SK-N-SH treated with all-trans-retinoic acid at 6 μM for 48 hours (cell line): ENCODE measurements around the gene NME4.

Experiments
- ATAC-seq: fragments of 200-7000 bp; cut with Tn5 transposase; 3 replicates; pipeline ENCODE4 v1.9.1; 2020; ENCODE audit warnings: mild to moderate bottlenecking, moderate library complexity
- BACH2 ChIP-seq: fragments of 250-450 bp; sonication (Bioruptor Pico); IDR thresholded peaks from 2 replicates; pipeline ENCODE4 v1.9.0; 2021; ENCODE audit warnings: mild to moderate bottlenecking, borderline replicate concordance
- CREB5 ChIP-seq: fragments of 250-450 bp; sonication (Bioruptor Pico); IDR thresholded peaks from 2 replicates; pipeline ENCODE4 v1.5.1; 2020; ENCODE audit warnings: low read depth, mild to moderate bottlenecking, moderate library complexity
- CSDC2 ChIP-seq: fragments of 250-450 bp; sonication (Bioruptor Pico); IDR thresholded peaks from 2 replicates; pipeline ENCODE4 v1.5.0; 2020; ENCODE audit warnings: mild to moderate bottlenecking, moderate library complexity
- ESRRG ChIP-seq: fragments of 250-450 bp; sonication (Bioruptor Pico); IDR thresholded peaks from 2 replicates; pipeline ENCODE4 v1.6.1; 2021; ENCODE audit warnings: mild to moderate bottlenecking
- ISL1 ChIP-seq: fragments of 250-450 bp; sonication (Bioruptor Pico); IDR thresholded peaks from 2 replicates; pipeline ENCODE4 v2.1.2; 2022; ENCODE audit warnings: mild to moderate bottlenecking, moderate library complexity
- OSR1 ChIP-seq: fragments of 250-450 bp; sonication (Bioruptor Pico); IDR thresholded peaks from 2 replicates; pipeline ENCODE4 v1.8.0; 2022; ENCODE audit warnings: moderate library complexity, mild to moderate bottlenecking, inconsistent platforms
- PATZ1 ChIP-seq: fragments of 250-450 bp; sonication (Bioruptor Pico); IDR thresholded peaks from 2 replicates; pipeline ENCODE4 v1.8.0; 2020; ENCODE audit warnings: mild to moderate bottlenecking, moderate library complexity, borderline replicate concordance
- POU6F1 ChIP-seq: fragments of 250-450 bp; sonication (Bioruptor Pico); IDR thresholded peaks from 2 replicates; pipeline ENCODE4 v1.8.0; 2021; ENCODE audit warnings: low read depth, mild to moderate bottlenecking, moderate library complexity, borderline replicate concordance
- RARB ChIP-seq: fragments of 250-450 bp; sonication (Bioruptor Pico); IDR thresholded peaks from 2 replicates; pipeline ENCODE4 v1.8.0; 2021; ENCODE audit warnings: mild to moderate bottlenecking, moderate library complexity
- SNAI2 ChIP-seq: fragments of 250-450 bp; sonication (Bioruptor Pico); IDR thresholded peaks from 2 replicates; pipeline ENCODE4 v1.5.0; 2020; ENCODE audit warnings: mild to moderate bottlenecking, moderate library complexity
- TCF4 ChIP-seq: fragments of 250-450 bp; sonication (Bioruptor Pico); IDR thresholded peaks from 2 replicates; pipeline ENCODE4 v1.8.0; 2021; ENCODE audit warnings: mild to moderate bottlenecking, moderate library complexity, borderline replicate concordance
- TOX ChIP-seq: fragments of 250-450 bp; sonication (Bioruptor Pico); IDR thresholded peaks from 2 replicates; pipeline ENCODE4 v1.8.0; 2021; ENCODE audit warnings: mild to moderate bottlenecking, moderate library complexity, borderline replicate concordance
- ZC3H10 ChIP-seq: fragments of 250-450 bp; sonication (Bioruptor Pico); IDR thresholded peaks from 2 replicates; pipeline ENCODE4 v1.5.1; 2021; ENCODE audit warnings: mild to moderate bottlenecking, moderate library complexity
- ZFP3 ChIP-seq: fragments of 250-450 bp; sonication (Bioruptor Pico); IDR thresholded peaks from 2 replicates; pipeline ENCODE4 v1.5.0; 2020; ENCODE audit warnings: mild to moderate bottlenecking, moderate library complexity
- ZNF565 ChIP-seq: fragments of 450-650 bp; formaldehyde crosslinking; conservative IDR thresholded peaks from 2 replicates; pipeline ENCODE4 v1.5.0; 2020; ENCODE audit warnings: low read depth, mild to moderate bottlenecking, moderate library complexity
- ZNF70 ChIP-seq: fragments of 450-650 bp; formaldehyde crosslinking; IDR thresholded peaks from 2 replicates; pipeline ENCODE4 v1.5.0; 2020; ENCODE audit warnings: mild to moderate bottlenecking, moderate library complexity
- ZNF8 ChIP-seq: fragments of 450-650 bp; formaldehyde crosslinking; IDR thresholded peaks from 2 replicates; pipeline ENCODE4 v1.5.0; 2020; ENCODE audit warnings: mild to moderate bottlenecking, moderate library complexity
- TF ChIP-seq, protein P1 (sequence below): fragments of 250-450 bp; sonication (Bioruptor Pico); IDR thresholded peaks from 2 replicates; pipeline ENCODE4 v1.5.0; 2020; ENCODE audit warnings: mild to moderate bottlenecking, moderate library complexity
- TF ChIP-seq, protein P2 (sequence below): fragments of 250-450 bp; sonication (Bioruptor Pico); IDR thresholded peaks from 2 replicates; pipeline ENCODE4 v1.5.1; 2021; ENCODE audit warnings: mild to moderate bottlenecking, moderate library complexity

NME4 gene

DNA sequence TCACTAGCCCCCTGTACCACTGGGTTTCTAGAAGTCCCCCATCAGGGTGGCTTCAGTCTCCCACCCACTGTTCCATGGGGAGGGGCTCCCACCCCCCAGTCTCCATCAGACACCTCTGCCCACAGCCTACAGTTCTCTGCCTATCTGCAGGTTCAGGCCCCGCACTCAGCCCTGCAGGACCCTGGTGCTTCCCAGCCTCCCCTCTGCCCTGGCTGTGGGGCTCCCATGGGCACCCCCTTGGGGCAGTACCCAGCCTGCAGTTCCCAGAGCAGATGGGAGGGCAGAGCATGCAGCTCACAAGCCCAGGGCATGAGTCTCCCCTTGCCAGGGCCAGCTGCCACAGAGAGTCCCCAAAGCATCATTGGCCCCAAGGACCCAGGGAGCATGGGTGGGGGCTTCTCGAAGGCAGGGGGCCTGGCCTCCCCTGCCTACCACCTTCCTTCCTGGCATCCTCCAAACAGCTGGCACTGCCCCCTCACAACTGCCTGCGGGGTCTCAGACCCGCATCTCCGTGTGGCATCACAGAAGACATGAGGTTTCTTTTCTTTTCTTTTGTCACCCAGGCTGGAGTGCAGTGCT lies 23.9 kb upstream of the NME4 start:
- no peak for ATAC-seq
- TF ChIP-seq POU6F1 (CRISPR knock-in tag) (no peak), BACH2 (CRISPR knock-in tag) (no peak), CREB5 (no peak), ZNF565 (no peak), RARB (CRISPR knock-in tag) (no peak), PATZ1 (no peak), ESRRG (CRISPR knock-in tag) (no peak), TOX (CRISPR knock-in tag) (no peak), ZNF8 (CRISPR knock-in tag) (no peak), TCF4 (CRISPR knock-in tag) (no peak), OSR1 (CRISPR knock-in tag) (no peak), ZNF70 (CRISPR knock-in tag) (no peak), ISL1 (CRISPR knock-in tag) (no peak)
- TF ChIP-seq, protein P1, sequence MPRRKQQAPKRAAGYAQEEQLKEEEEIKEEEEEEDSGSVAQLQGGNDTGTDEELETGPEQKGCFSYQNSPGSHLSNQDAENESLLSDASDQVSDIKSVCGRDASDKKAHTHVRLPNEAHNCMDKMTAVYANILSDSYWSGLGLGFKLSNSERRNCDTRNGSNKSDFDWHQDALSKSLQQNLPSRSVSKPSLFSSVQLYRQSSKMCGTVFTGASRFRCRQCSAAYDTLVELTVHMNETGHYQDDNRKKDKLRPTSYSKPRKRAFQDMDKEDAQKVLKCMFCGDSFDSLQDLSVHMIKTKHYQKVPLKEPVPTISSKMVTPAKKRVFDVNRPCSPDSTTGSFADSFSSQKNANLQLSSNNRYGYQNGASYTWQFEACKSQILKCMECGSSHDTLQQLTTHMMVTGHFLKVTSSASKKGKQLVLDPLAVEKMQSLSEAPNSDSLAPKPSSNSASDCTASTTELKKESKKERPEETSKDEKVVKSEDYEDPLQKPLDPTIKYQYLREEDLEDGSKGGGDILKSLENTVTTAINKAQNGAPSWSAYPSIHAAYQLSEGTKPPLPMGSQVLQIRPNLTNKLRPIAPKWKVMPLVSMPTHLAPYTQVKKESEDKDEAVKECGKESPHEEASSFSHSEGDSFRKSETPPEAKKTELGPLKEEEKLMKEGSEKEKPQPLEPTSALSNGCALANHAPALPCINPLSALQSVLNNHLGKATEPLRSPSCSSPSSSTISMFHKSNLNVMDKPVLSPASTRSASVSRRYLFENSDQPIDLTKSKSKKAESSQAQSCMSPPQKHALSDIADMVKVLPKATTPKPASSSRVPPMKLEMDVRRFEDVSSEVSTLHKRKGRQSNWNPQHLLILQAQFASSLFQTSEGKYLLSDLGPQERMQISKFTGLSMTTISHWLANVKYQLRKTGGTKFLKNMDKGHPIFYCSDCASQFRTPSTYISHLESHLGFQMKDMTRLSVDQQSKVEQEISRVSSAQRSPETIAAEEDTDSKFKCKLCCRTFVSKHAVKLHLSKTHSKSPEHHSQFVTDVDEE (CRISPR knock-in tag), result no peak
- TF ChIP-seq, protein P2, sequence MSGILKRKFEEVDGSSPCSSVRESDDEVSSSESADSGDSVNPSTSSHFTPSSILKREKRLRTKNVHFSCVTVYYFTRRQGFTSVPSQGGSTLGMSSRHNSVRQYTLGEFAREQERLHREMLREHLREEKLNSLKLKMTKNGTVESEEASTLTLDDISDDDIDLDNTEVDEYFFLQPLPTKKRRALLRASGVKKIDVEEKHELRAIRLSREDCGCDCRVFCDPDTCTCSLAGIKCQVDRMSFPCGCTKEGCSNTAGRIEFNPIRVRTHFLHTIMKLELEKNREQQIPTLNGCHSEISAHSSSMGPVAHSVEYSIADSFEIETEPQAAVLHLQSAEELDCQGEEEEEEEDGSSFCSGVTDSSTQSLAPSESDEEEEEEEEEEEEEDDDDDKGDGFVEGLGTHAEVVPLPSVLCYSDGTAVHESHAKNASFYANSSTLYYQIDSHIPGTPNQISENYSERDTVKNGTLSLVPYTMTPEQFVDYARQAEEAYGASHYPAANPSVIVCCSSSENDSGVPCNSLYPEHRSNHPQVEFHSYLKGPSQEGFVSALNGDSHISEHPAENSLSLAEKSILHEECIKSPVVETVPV (CRISPR knock-in tag), result no peak

- no peak for ATAC-seq
- TF ChIP-seq CSDC2 (CRISPR knock-in tag), result no peak
- no peak for TF ChIP-seq ZNF565
- no peak for TF ChIP-seq TCF4 (CRISPR knock-in tag)
- TF ChIP-seq ESRRG (CRISPR knock-in tag), result no peak
- TF ChIP-seq BACH2 (CRISPR knock-in tag), result no peak
- TF ChIP-seq CREB5, result no peak
- no peak for TF ChIP-seq TOX (CRISPR knock-in tag)
- TF ChIP-seq SNAI2 (CRISPR knock-in tag), result no peak
- TF ChIP-seq ZC3H10, result no peak
- TF ChIP-seq, protein P2 (CRISPR knock-in tag), result no peak
- no peak for TF ChIP-seq ZFP3 (CRISPR knock-in tag)
- TF ChIP-seq, protein P1 (CRISPR knock-in tag), result no peak
- no peak for TF ChIP-seq PATZ1
- TF ChIP-seq ISL1 (CRISPR knock-in tag), result no peak
- TF ChIP-seq ZNF8 (CRISPR knock-in tag), result no peak
- TF ChIP-seq RARB (CRISPR knock-in tag), result no peak
These were observed 23.0 kb upstream of the NME4 start for GRCh38 chr16:373848-374615.
